Measurements from ENCODE around the gene MYO5A.

DNA sequence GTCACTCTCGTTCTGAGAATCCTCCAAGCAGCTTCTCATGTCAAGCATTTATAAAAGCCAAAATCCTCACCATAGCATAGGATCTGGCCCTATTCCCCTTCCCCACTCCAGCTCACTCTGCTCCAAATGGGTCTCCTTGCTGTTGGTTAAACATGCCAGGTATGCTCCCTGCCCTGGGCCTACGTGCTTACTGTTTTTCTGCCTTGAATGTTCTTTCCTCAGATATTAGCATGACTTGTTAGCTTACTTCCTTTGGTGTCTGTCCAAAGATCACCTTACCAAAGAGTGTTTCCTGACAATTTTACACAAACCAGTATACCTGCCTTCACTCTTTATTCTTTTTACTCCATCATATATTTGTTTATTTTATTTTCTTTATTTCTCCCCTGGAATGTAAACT lies 200.0 kb downstream of the MYO5A start:
- TF ChIP-seq POLR2A (IDR thresholded peaks at IDR 0.05; ENCODE audit: borderline replicate concordance, extremely low read depth, insufficient read depth, insufficient read length) (no peak), TCF7L2 (IDR thresholded peaks at IDR 0.05; ENCODE audit: borderline replicate concordance, extremely low read depth, insufficient read depth, insufficient read length) (no peak), JUND (IDR thresholded peaks at IDR 0.05) (no peak), EZH2 (IDR thresholded peaks at IDR 0.05) (no peak), EZH2phosphoT487 (IDR thresholded peaks at IDR 0.05; ENCODE audit: borderline replicate concordance) (no peak), POLR2AphosphoS5 (IDR thresholded peaks at IDR 0.05; ENCODE audit: low read depth, low read length) (no peak)
- TF ChIP-seq, protein P1, sequence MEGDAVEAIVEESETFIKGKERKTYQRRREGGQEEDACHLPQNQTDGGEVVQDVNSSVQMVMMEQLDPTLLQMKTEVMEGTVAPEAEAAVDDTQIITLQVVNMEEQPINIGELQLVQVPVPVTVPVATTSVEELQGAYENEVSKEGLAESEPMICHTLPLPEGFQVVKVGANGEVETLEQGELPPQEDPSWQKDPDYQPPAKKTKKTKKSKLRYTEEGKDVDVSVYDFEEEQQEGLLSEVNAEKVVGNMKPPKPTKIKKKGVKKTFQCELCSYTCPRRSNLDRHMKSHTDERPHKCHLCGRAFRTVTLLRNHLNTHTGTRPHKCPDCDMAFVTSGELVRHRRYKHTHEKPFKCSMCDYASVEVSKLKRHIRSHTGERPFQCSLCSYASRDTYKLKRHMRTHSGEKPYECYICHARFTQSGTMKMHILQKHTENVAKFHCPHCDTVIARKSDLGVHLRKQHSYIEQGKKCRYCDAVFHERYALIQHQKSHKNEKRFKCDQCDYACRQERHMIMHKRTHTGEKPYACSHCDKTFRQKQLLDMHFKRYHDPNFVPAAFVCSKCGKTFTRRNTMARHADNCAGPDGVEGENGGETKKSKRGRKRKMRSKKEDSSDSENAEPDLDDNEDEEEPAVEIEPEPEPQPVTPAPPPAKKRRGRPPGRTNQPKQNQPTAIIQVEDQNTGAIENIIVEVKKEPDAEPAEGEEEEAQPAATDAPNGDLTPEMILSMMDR (IDR thresholded peaks at IDR 0.05 in 2 of 3, conservative IDR thresholded peaks at IDR 0.05 in 1 of 3; ENCODE audit: borderline replicate concordance in 1 of 3, insufficient read depth in 1 of 3, low read depth in 2 of 3, low read length in 2 of 3) = no peak
- TF ChIP-seq, protein P2, sequence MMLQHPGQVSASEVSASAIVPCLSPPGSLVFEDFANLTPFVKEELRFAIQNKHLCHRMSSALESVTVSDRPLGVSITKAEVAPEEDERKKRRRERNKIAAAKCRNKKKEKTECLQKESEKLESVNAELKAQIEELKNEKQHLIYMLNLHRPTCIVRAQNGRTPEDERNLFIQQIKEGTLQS (IDR thresholded peaks at IDR 0.05) = no peak

All from HCT116 (cell line).